GM19099 (cell line): ENCODE measurements around the gene RDH14.

ENCODE experiments used
- POLR2A ChIP-seq: IDR thresholded peaks from 3 replicates; pipeline ENCODE4 v1.6.1; 2011; ENCODE audit warnings: low read depth; ENCODE audit not compliant: insufficient read length; ENCODE audit errors: extremely low read depth

The RDH14 gene

DNA sequence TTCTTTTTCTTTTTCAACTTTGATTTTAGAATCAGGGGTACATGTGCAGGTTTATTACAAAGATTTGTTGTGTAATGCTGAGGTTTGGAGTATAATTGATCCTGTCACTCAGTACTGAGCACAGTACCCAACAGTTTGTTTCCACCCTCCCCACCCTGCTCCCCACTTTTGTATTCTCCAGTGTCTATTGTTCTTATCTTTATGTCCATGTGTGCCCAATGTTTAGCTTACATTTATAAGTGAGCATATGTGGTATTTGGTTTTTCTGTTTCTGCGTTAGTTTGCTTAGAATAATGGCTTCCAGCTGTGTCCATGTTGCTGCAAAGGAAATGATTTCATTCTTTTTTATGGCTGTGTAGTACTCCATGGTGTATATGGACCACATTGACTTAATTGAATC, 43.1 kb downstream of the RDH14 start:
- no peak for TF ChIP-seq POLR2A

DNA sequence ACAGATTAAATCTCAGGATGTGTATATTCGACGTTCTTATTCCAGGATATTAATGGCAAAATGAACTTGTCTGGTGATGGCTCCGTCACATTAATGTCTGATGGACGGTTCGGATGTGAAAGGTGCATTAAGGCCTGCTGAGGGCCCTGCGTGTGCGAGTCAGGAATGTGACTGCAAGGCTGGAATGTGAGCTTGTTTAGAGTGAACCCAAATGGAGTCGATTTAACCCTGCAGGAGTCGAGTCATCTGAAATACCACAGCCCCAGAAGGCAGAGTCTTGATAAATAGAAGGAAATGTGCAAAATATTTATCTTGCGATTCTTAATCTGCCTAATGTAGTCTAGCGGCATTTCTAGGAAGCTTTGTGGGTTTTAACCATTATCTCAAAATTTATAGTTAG, 44.3 kb downstream of the RDH14 start:
- no peak for TF ChIP-seq POLR2A

DNA sequence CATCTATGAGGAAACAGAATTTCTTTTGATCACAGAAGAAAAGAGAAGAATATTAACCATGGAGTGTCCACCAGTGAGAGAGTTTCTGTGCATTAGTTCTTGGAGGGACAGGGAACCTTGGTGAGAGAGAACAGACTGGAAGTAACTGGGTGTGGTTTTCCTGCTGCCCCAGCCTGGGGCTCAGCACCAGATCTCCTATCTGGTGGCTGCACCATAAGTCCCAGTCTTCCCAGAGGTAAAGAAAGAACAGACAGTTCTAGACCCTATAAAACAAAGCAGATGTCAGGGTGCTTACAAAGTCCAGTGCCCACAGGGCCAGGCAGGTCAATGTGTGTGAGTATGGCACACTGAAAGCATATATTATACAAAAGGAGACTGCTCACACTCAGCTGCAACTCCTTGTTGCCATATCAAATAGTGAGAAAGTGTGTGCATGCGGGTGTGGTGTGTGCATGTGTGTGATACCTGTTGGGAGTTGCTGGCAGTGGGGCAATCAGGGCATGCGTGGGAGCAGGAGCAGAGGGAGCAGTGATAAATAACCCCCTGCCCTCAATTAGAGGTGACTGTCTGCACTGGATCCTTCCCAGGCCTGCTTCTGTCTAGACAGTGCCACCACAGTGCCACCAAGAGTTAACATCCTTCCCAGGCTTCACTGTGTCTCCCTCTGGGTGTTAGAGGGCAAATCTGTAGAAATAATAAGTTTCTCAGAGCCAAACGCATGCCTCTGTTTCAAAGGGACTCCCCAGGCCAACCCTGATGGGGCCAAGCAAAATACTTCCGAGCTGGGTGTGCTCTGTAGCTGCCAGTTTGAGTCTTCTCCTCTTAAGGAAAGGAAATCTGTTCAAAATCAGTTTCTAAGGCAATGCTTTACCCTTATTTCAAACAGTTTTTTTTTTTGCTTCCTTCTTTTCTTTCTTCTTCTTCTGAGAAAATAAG, 45.7 kb downstream of the RDH14 start:
- TF ChIP-seq POLR2A = no peak

DNA sequence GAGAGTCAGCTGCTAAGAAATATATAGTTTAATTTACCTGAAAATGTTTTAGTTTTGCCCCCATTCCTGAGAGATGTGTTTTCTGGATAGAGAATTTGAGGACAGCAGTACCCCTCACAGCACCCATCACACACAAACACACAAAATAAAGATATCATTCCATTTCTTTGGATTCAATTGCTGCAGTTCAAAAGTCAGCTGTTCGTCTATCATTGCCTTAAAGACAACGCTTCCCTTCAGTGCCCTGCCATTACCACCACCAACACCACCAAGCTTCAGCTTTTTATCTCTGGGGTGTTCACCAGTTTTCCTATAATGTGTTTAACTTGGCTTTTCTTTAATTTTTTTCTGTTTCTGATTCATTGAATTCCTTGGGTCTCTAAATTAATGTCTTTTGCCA, 49.7 kb downstream of the RDH14 start:
- no peak for TF ChIP-seq POLR2A

DNA sequence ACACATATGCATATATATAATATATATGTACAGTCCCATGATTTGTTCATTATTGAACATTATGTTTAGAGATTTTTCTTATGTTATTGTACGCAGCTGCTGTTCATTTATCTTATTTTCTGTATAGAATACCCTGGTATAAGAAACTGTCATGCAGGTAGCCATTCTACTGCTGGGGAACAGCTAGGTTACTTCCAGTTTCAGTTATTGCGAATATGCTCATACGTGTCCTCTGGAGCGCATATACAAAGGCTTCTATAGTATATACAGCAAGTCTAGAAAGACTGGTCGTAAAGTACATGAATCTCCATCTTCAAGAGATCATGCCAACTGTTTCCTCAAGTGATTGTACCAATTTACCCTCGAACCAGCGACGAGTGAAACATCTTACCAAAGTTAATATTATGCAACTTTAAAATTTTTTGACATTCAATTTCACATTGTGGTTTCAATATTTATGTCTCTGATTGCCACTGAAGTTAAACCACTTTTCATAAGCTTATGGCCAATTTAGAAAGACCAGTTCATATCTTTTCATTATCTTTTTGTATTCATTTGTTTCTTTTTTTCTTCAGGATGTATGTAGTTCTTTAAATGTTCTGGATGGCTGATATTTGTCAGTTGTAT, 53.5 kb downstream of the RDH14 start:
- TF ChIP-seq POLR2A = no peak

DNA sequence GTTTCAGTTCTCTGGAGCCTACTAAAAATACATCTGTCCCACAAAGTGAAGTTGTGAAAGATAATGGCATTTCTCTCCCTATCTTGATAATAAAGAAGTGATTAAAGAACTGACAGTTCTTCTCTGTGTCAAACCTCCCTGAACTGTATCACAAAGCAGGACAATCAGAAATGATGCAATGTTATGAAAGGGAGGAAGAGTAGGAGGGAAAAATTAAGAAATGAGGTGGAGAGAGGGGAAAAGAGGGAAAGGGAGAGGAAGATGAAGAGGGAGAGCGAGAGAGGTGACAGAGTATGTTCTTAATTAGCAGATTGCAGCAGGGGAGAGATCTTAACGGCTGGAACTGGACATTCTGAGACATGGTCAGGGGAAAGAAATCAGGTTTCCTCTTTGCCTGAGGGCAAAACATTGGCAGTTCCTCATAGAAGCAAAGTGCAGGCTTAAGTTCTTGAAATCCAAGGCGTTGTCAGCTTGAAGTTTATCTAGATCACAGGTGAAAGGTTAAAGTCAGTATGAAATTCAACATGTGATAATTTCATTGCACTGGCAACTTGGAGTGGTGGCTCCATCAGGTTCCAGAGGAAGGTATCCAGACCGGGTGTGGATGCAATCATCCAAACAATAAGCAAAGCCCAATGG, 54.6 kb downstream of the RDH14 start:
- no peak for TF ChIP-seq POLR2A
